Activated CD8-positive, alpha-beta T cell treated with anti-CD3 and anti-CD28 coated beads for 36 hours (primary cell): Measurements from ENCODE around the gene REV1. TPM values are rescaled to one million over a fixed set of nuclear protein-coding genes. Genes with fewer than 3 reads are reported as not detected.

Experiments
- ATAC-seq: fragments of 200-7000 bp; cut with Tn5 transposase; one replicate; pipeline ENCODE4 v1.10.0; 2021; ENCODE audit warnings: mild to moderate bottlenecking, moderate library complexity
- CTCF ChIA-PET: fragments of 350-600 bp; sonication (Branson Sonifier 250); formaldehyde crosslinking; loops from one replicate; lab custom pipeline; 2021; ENCODE audit warnings: antibody characterized with exemption; lab: Charles Lee
- POLR2A ChIA-PET: fragments of 350-600 bp; sonication (Branson Sonifier 250); formaldehyde crosslinking; loops from one replicate; lab custom pipeline; 2021; ENCODE audit warnings: antibody characterized with exemption; lab: Charles Lee
- DNase-seq: peaks from one replicate; pipeline ENCODE4 v3.0.0-alpha.2; 2020
- H3K27ac Mint-ChIP-seq: one replicate; pipeline ENCODE4 v1.8.0; 2021; ENCODE audit warnings: mild to moderate bottlenecking, mixed read lengths
- H3K27me3 Mint-ChIP-seq: one replicate; pipeline ENCODE4 v1.8.0; 2021; ENCODE audit warnings: mixed read lengths
- H3K36me3 Mint-ChIP-seq: one replicate; pipeline ENCODE4 v1.8.0; 2021; ENCODE audit warnings: low read depth, mixed read lengths
- H3K4me1 Mint-ChIP-seq: one replicate; pipeline ENCODE4 v1.8.0; 2021; ENCODE audit warnings: low read depth, mixed read lengths
- H3K4me3 Mint-ChIP-seq: one replicate; pipeline ENCODE4 v1.8.0; 2021; ENCODE audit warnings: mild to moderate bottlenecking, moderate library complexity, mixed read lengths
- H3K9me3 Mint-ChIP-seq: one replicate; pipeline ENCODE4 v1.8.0; 2021; ENCODE audit warnings: mixed read lengths
- intact Hi-C: fragments of 100-400 bp; cut with micrococcal nuclease; formaldehyde crosslinking; loops from one replicate; pipeline ENCODE4 v1.10.0; 2022
- total RNA-seq, 2 experiments: library from RNA; stranded (reverse); gene quantifications; one replicate each; pipeline ENCODE4 v1.2.3, GENCODE V29; 2021
- TF ChIP-seq, protein P1 (sequence below): fragments of 200-600 bp; IDR thresholded peaks from one replicate; pipeline ENCODE4 v1.8.0; 2022; ENCODE audit warnings: antibody characterized with exemption, mild to moderate bottlenecking

REV1 gene
- total RNA-seq, 2 experiments from 2014 or later = 29.2 to 31.1 TPM

DNA sequence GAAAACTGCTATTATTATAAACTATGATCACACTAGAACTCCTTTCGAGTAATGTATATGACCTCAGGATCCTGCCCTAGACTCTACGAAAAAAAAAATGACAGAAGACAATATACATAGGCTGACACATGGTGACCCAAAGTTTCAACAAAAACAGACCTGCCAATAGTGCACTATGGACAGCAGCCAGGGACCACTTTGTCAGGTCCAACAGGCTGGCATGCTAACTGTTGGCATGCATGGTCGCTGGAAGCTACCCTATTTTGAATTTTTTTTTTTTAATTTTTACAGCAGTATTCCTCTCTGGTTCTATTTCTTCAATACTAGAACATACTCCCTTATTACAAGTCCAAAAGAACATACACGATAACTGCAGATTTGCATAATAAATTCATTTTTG is 38.1 kb downstream of the REV1 start:
- TF ChIP-seq, protein P1, sequence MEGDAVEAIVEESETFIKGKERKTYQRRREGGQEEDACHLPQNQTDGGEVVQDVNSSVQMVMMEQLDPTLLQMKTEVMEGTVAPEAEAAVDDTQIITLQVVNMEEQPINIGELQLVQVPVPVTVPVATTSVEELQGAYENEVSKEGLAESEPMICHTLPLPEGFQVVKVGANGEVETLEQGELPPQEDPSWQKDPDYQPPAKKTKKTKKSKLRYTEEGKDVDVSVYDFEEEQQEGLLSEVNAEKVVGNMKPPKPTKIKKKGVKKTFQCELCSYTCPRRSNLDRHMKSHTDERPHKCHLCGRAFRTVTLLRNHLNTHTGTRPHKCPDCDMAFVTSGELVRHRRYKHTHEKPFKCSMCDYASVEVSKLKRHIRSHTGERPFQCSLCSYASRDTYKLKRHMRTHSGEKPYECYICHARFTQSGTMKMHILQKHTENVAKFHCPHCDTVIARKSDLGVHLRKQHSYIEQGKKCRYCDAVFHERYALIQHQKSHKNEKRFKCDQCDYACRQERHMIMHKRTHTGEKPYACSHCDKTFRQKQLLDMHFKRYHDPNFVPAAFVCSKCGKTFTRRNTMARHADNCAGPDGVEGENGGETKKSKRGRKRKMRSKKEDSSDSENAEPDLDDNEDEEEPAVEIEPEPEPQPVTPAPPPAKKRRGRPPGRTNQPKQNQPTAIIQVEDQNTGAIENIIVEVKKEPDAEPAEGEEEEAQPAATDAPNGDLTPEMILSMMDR = no peak
- H3K36me3 Mint-ChIP-seq = peaks cover 31% of the 10 kb centered on the region
- intact Hi-C loops = no loop called here
- DNase-seq = no peak
- peaks cover 14% of the 10 kb centered on the region for H3K4me1 Mint-ChIP-seq
- no peak overlapping the region for H3K4me3 Mint-ChIP-seq
- ATAC-seq = no peak
- H3K9me3 Mint-ChIP-seq = no peaks in the 10 kb centered on the region
- H3K27ac Mint-ChIP-seq = no peak overlapping the region
- ChIA-PET POLR2A (no interaction called here), CTCF (interaction anchor here (1.4 kb wide), 1 partner anchor 39 kb away, joined by 4 read pairs; the partner anchor contains the start of gene REV1)
- H3K27me3 Mint-ChIP-seq = no peaks in the 10 kb centered on the region

DNA sequence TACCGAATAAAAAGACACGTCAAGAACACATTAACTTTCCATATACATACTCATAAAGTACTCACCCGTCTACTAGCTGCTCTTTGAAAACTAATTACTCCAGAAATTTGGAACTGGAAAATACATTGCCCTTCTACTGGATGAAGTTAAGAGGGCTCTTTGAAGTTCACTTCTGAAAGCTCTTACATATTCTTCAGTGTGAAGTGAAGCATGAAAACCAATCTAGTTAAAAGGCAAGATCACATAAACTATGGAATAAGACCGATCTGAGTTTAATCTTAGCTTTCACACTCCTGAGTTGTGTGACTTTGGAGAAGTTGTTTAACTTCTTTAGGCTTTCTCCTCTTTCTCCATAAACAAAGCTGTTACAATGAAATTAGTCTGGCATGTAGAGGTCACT is 38.5 kb downstream of the REV1 start:
- no peaks in the 10 kb centered on the region for H3K9me3 Mint-ChIP-seq
- no peak overlapping the region for H3K4me3 Mint-ChIP-seq
- H3K36me3 Mint-ChIP-seq = peaks cover 28% of the 10 kb centered on the region
- ChIA-PET POLR2A (no interaction called here), CTCF (interaction anchor here (1.4 kb wide), 1 partner anchor 39 kb away, joined by 4 read pairs; the partner anchor contains the start of gene REV1)
- no peaks in the 10 kb centered on the region for H3K27me3 Mint-ChIP-seq
- H3K27ac Mint-ChIP-seq = no peak overlapping the region
- intact Hi-C loops = no loop called here
- ATAC-seq (no peak), DNase-seq (no peak)
- TF ChIP-seq, protein P1 = no peak
- peaks cover 14% of the 10 kb centered on the region for H3K4me1 Mint-ChIP-seq

DNA sequence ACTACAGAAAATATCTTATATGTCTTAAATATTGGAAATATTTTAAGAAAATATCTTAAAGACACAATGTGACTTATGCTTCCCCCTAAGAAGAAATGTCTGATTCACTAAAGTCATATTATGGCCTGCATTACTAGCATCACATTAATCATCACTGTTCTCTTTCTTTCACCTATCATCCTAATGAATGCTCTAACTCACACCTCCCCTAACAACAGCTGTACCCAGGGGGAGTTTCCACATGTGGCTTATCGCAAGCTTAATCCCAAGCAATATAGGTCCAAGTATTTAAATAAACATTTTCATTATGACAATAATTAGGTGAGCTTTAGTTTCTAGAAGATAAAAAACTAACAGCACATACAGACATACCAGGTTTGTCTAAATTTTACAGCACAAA is 39.6 kb downstream of the REV1 start:
- Mint-ChIP-seq H3K27ac (no peak overlapping the region), H3K27me3 (no peaks in the 10 kb centered on the region)
- CTCF ChIA-PET = no interaction called here

DNA sequence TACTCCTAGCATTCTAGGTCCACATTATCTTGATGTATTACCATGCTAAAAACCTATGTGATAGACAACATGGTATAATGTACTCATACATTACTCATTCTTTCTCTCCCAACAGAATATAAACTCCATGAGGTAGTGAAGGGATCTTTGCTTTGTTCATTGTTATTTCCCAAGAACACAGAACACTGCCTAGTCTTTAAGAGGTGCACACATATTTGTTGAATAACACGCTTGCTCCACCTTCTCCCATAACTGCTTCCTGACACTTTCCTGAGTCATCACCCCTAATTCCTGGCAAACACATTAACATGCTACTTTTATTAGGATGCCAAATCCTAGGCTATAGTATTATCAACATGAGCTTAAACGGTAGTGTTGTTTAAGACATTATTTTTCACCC is 41.3 kb downstream of the REV1 start:
- Mint-ChIP-seq H3K36me3 (peaks cover 16% of the 10 kb centered on the region), H3K4me3 (no peak overlapping the region), H3K27ac (no peak overlapping the region), H3K9me3 (no peaks in the 10 kb centered on the region), H3K4me1 (peaks cover 27% of the 10 kb centered on the region), H3K27me3 (no peaks in the 10 kb centered on the region)
- DNase-seq (no peak), ATAC-seq (no peak)
- intact Hi-C loops = no loop called here
- POLR2A ChIA-PET = no interaction called here
- TF ChIP-seq, protein P1 = no peak
- CTCF ChIA-PET = interaction anchor here (1.5 kb wide), 1 partner anchor 13 kb away, joined by 3 read pairs; no protein-coding TSS in a partner anchor

More for the DNA sequence above, 39.6 kb downstream of the REV1 start:
- POLR2A ChIA-PET = no interaction called here
- DNase-seq = no peak
- intact Hi-C loops = no loop called here
- Mint-ChIP-seq H3K4me1 (peaks cover 17% of the 10 kb centered on the region), H3K36me3 (peaks cover 23% of the 10 kb centered on the region), H3K4me3 (no peak overlapping the region), H3K9me3 (no peaks in the 10 kb centered on the region)
- TF ChIP-seq, protein P1 = no peak
- no peak for ATAC-seq

DNA sequence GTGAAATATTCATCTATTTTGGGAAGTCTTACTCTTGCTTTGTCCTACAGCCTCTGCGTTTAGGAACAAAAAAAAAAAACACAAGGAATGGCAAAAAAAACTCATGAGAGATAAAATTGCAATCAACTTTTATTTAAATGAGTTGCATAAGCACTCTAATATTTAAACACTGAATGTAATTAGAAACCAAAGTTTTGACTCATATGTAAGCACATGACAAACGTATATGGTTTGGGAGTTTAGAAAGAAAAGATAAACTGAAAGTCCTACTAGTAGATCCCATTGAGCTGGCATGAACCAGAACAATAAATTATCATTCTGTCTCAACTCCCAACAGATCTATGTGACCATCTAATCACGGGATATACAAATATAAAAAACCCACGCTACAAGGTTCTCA is 44.8 kb downstream of the REV1 start:
- no peak for DNase-seq
- ChIA-PET CTCF (no interaction called here), POLR2A (no interaction called here)
- ATAC-seq = no peak
- H3K9me3 Mint-ChIP-seq = no peaks in the 10 kb centered on the region
- no peaks in the 10 kb centered on the region for H3K27me3 Mint-ChIP-seq
- TF ChIP-seq, protein P1 = no peak
- no peak overlapping the region for H3K4me3 Mint-ChIP-seq
- peaks cover 19% of the 10 kb centered on the region for H3K4me1 Mint-ChIP-seq
- intact Hi-C loops = no loop called here
- H3K27ac Mint-ChIP-seq = no peak overlapping the region
- peaks cover 12% of the 10 kb centered on the region for H3K36me3 Mint-ChIP-seq
